CD8-positive, alpha-beta memory T cell (primary cell): ENCODE data around the gene ARAF. TPM values are rescaled to one million over a fixed set of nuclear protein-coding genes. Genes with fewer than 3 reads are reported as not detected.

Experiments
- CTCF ChIA-PET: fragments of 350-600 bp; sonication (Branson Sonifier 250); formaldehyde crosslinking; loops from one replicate; lab custom pipeline; 2021; ENCODE audit warnings: antibody characterized with exemption; lab: Charles Lee
- POLR2A ChIA-PET: fragments of 350-600 bp; sonication (Branson Sonifier 250); formaldehyde crosslinking; loops from one replicate; lab custom pipeline; 2021; ENCODE audit warnings: antibody characterized with exemption; lab: Charles Lee
- DNase-seq, 5 donors: peaks; one replicate each; pipeline versions ENCODE4 v3.0.0 to v3.0.0-alpha.2; 2020 to 2022; ENCODE audit warnings: mixed read lengths in 1 of 5
- H3K27ac ChIP-seq: one replicate; pipeline ENCODE4 v1.7.0; 2013; ENCODE audit warnings: low read depth, mild to moderate bottlenecking, low read length, moderate library complexity
- H3K27me3 ChIP-seq: 2 replicates; pipeline ENCODE4 v1.7.0; 2013; ENCODE audit warnings: low read length, mild to moderate bottlenecking; ENCODE audit not compliant: insufficient read depth, poor library complexity, severe bottlenecking
- H3K36me3 ChIP-seq: 2 replicates; pipeline ENCODE4 v1.7.0; 2013; ENCODE audit warnings: mild to moderate bottlenecking, low read length, moderate library complexity; ENCODE audit not compliant: insufficient read depth
- H3K4me1 ChIP-seq: 2 replicates; pipeline ENCODE4 v1.7.0; 2013; ENCODE audit warnings: mild to moderate bottlenecking, low read length, moderate library complexity; ENCODE audit not compliant: insufficient read depth
- H3K4me3 ChIP-seq: 2 replicates; pipeline ENCODE4 v1.7.0; 2013; ENCODE audit warnings: mild to moderate bottlenecking, low read length
- H3K9me3 ChIP-seq: 2 replicates; pipeline ENCODE4 v1.7.0; 2013; ENCODE audit warnings: mild to moderate bottlenecking, low read length
- H3K27ac Mint-ChIP-seq, 8 donors: one replicate each; pipeline ENCODE4 v1.8.0; 2020 to 2021; ENCODE audit warnings: mixed read lengths in 8 of 8, mild to moderate bottlenecking in 6 of 8, inconsistent platforms in 3 of 8, moderate library complexity in 3 of 8
- H3K27me3 Mint-ChIP-seq, 2 donors: one replicate each; pipeline ENCODE4 v1.8.0; 2020 to 2021; ENCODE audit warnings: mixed read lengths in 2 of 2, mild to moderate bottlenecking in 1 of 2, moderate library complexity in 1 of 2
- H3K36me3 Mint-ChIP-seq, 3 donors: one replicate each; pipeline ENCODE4 v1.8.0; 2020 to 2021; ENCODE audit warnings: mixed read lengths in 3 of 3, inconsistent platforms in 1 of 3, mild to moderate bottlenecking in 1 of 3
- H3K4me1 Mint-ChIP-seq, 3 donors: one replicate each; pipeline ENCODE4 v1.8.0; 2020 to 2021; ENCODE audit warnings: mixed read lengths in 3 of 3, inconsistent platforms in 1 of 3, mild to moderate bottlenecking in 1 of 3
- H3K4me3 Mint-ChIP-seq, 7 donors: one replicate each; pipeline ENCODE4 v1.8.0; 2020 to 2021; ENCODE audit warnings: mixed read lengths in 7 of 7, mild to moderate bottlenecking in 6 of 7, moderate library complexity in 4 of 7, inconsistent platforms in 2 of 7
- H3K9me3 Mint-ChIP-seq, 5 donors: one replicate each; pipeline ENCODE4 v1.8.0; 2020 to 2022; ENCODE audit warnings: mixed read lengths in 5 of 5, mild to moderate bottlenecking in 3 of 5, moderate library complexity in 2 of 5, inconsistent platforms in 1 of 5
- polyA plus RNA-seq: library from polyadenylated mRNA; unstranded; fragments of 300-500 nt; fragmentation: Illumina TruSeq; gene quantifications from one replicate; pipeline ENCODE4 v1.2.3, GENCODE V29; 2021
- total RNA-seq, 2 experiments: library from RNA; stranded (reverse); gene quantifications; one replicate each; pipeline ENCODE4 v1.2.3, GENCODE V29; 2021

Gene ARAF
- total and polyA plus RNA-seq, 3 experiments from 2014 or later = 85.0 to 99.4 (median 88.6) TPM

- H3K36me3 ChIP-seq = no peaks in the 10 kb centered on the region
- H3K27ac Mint-ChIP-seq = peak overlapping the region in 1 of 8 donors; percentile 79
- H3K36me3 Mint-ChIP-seq = no peaks in the 10 kb centered on the region
- H3K9me3 ChIP-seq = no peaks in the 10 kb centered on the region
- H3K27ac ChIP-seq = no peak overlapping the region
- H3K4me1 ChIP-seq = peaks cover 5% of the 10 kb centered on the region
- H3K4me3 ChIP-seq = no peak overlapping the region
- POLR2A ChIA-PET = no interaction called here
- peaks cover 0 to 18% (median 11%) of the 10 kb centered on the region in 3 donors for H3K4me1 Mint-ChIP-seq
- no peak for DNase-seq
- peaks cover 19 to 22% of the 10 kb centered on the region in 2 donors for H3K27me3 Mint-ChIP-seq
- no peaks in the 10 kb centered on the region for H3K9me3 Mint-ChIP-seq
- H3K27me3 ChIP-seq = no peaks in the 10 kb centered on the region
- peak overlapping the region in 6 of 7 donors; percentile 9 to 84 (median 37) for H3K4me3 Mint-ChIP-seq
- CTCF ChIA-PET = no interaction called here
Observed at GRCh38 chrX:47618923-47619485, 58.0 kb downstream of the ARAF start.

GRCh38 chrX:47619486-47620302 is 58.7 kb downstream of the ARAF start, which contains the start of gene SYN1:
SYN1 (minus strand) TSS chrX:47619857; CDS start chrX:47619728, 129 bp downstream.
- Histone ChIP-seq H3K9me3 (no peaks in the 10 kb centered on the region), H3K36me3 (no peaks in the 10 kb centered on the region), H3K27me3 (no peaks in the 10 kb centered on the region), H3K27ac (no peak within 1 kb of the TSS), H3K4me1 (peaks cover 5% of the 10 kb centered on the region), H3K4me3 (no peak within 1 kb of the TSS)
- Mint-ChIP-seq H3K4me3 (peak within 1 kb of the TSS; percentile 37 to 84 (median 56)), H3K27ac (peak within 1 kb of the TSS in 3 of 8 donors; percentile 12 to 82 (median 82)), H3K4me1 (peaks cover 0 to 22% (median 14%) of the 10 kb centered on the region in 3 donors), H3K9me3 (no peaks in the 10 kb centered on the region), H3K36me3 (no peaks in the 10 kb centered on the region), H3K27me3 (peaks cover 22 to 25% of the 10 kb centered on the region in 2 donors)
- DNase-seq = peak; percentile 74 to 86 (median 75)
- ChIA-PET POLR2A (no interaction called here), CTCF (no interaction called here)

GRCh38 chrX:47620303-47620685 is 59.3 kb downstream of the ARAF start:
- H3K27me3 ChIP-seq = no peaks in the 10 kb centered on the region
- Mint-ChIP-seq H3K4me1 (peaks cover 0 to 22% (median 14%) of the 10 kb centered on the region in 3 donors), H3K36me3 (no peaks in the 10 kb centered on the region), H3K27me3 (peaks cover 22 to 25% of the 10 kb centered on the region in 2 donors), H3K4me3 (peak overlapping the region in 3 of 7 donors; percentile 49 to 72 (median 56)), H3K9me3 (no peaks in the 10 kb centered on the region), H3K27ac (peak overlapping the region in 3 of 8 donors; percentile 12 to 82 (median 82))
- ChIA-PET CTCF (no interaction called here), POLR2A (no interaction called here)
- H3K27ac ChIP-seq = no peak overlapping the region
- H3K36me3 ChIP-seq = no peaks in the 10 kb centered on the region
- H3K4me1 ChIP-seq = peaks cover 5% of the 10 kb centered on the region
- no peak for DNase-seq
- H3K4me3 ChIP-seq = no peak overlapping the region
- no peaks in the 10 kb centered on the region for H3K9me3 ChIP-seq

Other genes with a start within 250 kb of the ARAF start
- under 1 TPM; 0.60 to 0.79 TPM for gene ZNF157, start 190.6 kb upstream of the ARAF start, total RNA-seq
- gene ZNF157, start 190.6 kb upstream of the ARAF start, polyA plus RNA-seq = not detected
- gene ZNF41, start 78.0 kb upstream of the ARAF start, total RNA-seq = 10 to 100 TPM; 11.9 TPM
- 7.0 TPM for gene ZNF41, start 78.0 kb upstream of the ARAF start, polyA plus RNA-seq
- gene TIMP1, start 21.2 kb downstream of the ARAF start, total RNA-seq = 1 to 10 TPM; 6.9 to 7.8 TPM
- gene TIMP1, start 21.2 kb downstream of the ARAF start, polyA plus RNA-seq = 170 TPM
- under 1 TPM; 0.35 to 0.60 TPM for gene SYN1, start 58.7 kb downstream of the ARAF start, total RNA-seq
- gene SYN1, start 58.7 kb downstream of the ARAF start, polyA plus RNA-seq = 0.94 TPM
- 1 to 10 TPM; 1.8 to 2.3 TPM for gene CFP, start 68.7 kb downstream of the ARAF start, total RNA-seq
- gene CFP, start 68.7 kb downstream of the ARAF start, polyA plus RNA-seq = 1.4 TPM
- 10 to 100 TPM; 60.8 to 62.3 TPM for gene ELK1, start 89.4 kb downstream of the ARAF start, total RNA-seq
- 21.9 TPM for gene ELK1, start 89.4 kb downstream of the ARAF start, polyA plus RNA-seq
- 100 to 1,000 TPM; 159 to 168 TPM for gene UXT, start 98.0 kb downstream of the ARAF start, total RNA-seq
- 286 TPM for gene UXT, start 98.0 kb downstream of the ARAF start, polyA plus RNA-seq